HEK293 (cell line): ENCODE results near the gene CTIF.

Experiments
- CTCF ChIP-seq: fragments of 450-650 bp; formaldehyde crosslinking; IDR thresholded peaks from 2 replicates; pipeline ENCODE4 v1.5.1; 2016; ENCODE audit warnings: missing biosample characterization, missing genetic modification characterization
- SCRT2 ChIP-seq: fragments of 450-650 bp; formaldehyde crosslinking; IDR thresholded peaks from 2 replicates; pipeline ENCODE4 v1.5.1; 2016; ENCODE audit warnings: missing biosample characterization, missing genetic modification characterization
- ZBTB6 ChIP-seq: fragments of 450-650 bp; formaldehyde crosslinking; IDR thresholded peaks from 2 replicates; pipeline ENCODE4 v1.5.1; 2017; ENCODE audit warnings: missing biosample characterization, missing genetic modification characterization
- ZNF138 ChIP-seq: fragments of 450-650 bp; formaldehyde crosslinking; IDR thresholded peaks from 2 replicates; pipeline ENCODE4 v1.5.1; 2016; ENCODE audit warnings: missing biosample characterization, missing genetic modification characterization, borderline replicate concordance
- ZNF175 ChIP-seq: fragments of 450-650 bp; formaldehyde crosslinking; IDR thresholded peaks from 2 replicates; pipeline ENCODE4 v1.5.1; 2016; ENCODE audit warnings: missing biosample characterization, missing genetic modification characterization
- ZNF214 ChIP-seq: fragments of 450-650 bp; formaldehyde crosslinking; IDR thresholded peaks from 2 replicates; pipeline ENCODE4 v1.5.1; 2017; ENCODE audit warnings: missing biosample characterization, mild to moderate bottlenecking, missing genetic modification characterization, borderline replicate concordance
- ZNF350 ChIP-seq: fragments of 450-650 bp; formaldehyde crosslinking; IDR thresholded peaks from 2 replicates; pipeline ENCODE4 v1.5.0; 2017; ENCODE audit warnings: missing biosample characterization, mild to moderate bottlenecking, missing genetic modification characterization
- ZNF362 ChIP-seq: fragments of 450-650 bp; formaldehyde crosslinking; IDR thresholded peaks from 2 replicates; pipeline ENCODE4 v1.5.1; 2016; ENCODE audit warnings: missing biosample characterization, missing genetic modification characterization
- ZNF488 ChIP-seq: fragments of 450-650 bp; formaldehyde crosslinking; IDR thresholded peaks from 2 replicates; pipeline ENCODE4 v1.5.1; 2016; ENCODE audit warnings: missing biosample characterization, missing genetic modification characterization
- ZNF530 ChIP-seq: fragments of 450-650 bp; formaldehyde crosslinking; IDR thresholded peaks from 2 replicates; pipeline ENCODE4 v1.5.1; 2016; ENCODE audit warnings: low read depth, missing biosample characterization, missing genetic modification characterization
- ZNF76 ChIP-seq: fragments of 450-650 bp; formaldehyde crosslinking; IDR thresholded peaks from 2 replicates; pipeline ENCODE4; 2016; ENCODE audit warnings: low read depth, missing biosample characterization, missing genetic modification characterization, borderline replicate concordance

GRCh38 chr18:48857023-48857694 lies 318.3 kb downstream of the CTIF start:
- TF ChIP-seq CTCF (tag by site-specific recombination) (no peak), ZNF175 (tag by site-specific recombination) (no peak), ZNF350 (no peak), ZNF138 (no peak), ZNF488 (tag by site-specific recombination) (no peak), ZNF530 (tag by site-specific recombination) (no peak), ZNF76 (tag by site-specific recombination) (no peak), ZNF362 (no peak), ZNF214 (tag by site-specific recombination) (no peak), SCRT2 (tag by site-specific recombination) (no peak), ZBTB6 (no peak)
